Prostate gland (tissue), 2 donors: ENCODE measurements around the gene XXYLT1. TPM values are rescaled to one million over a fixed set of nuclear protein-coding genes. Genes with fewer than 3 reads are reported as not detected.

Experiments
- DNase-seq: peaks from one replicate; pipeline ENCODE4 v3.0.0-alpha.2; 2019; ENCODE audit warnings: low spot score
- H3K27ac ChIP-seq, 2 donors: fragments of 200-600 bp; sonication (generic); 2 replicates each; pipeline ENCODE4 v1.5.1; 2017 to 2019
- H3K27me3 ChIP-seq: fragments of 200-600 bp; sonication (generic); replicated peaks from 2 replicates; pipeline ENCODE4 v1.5.1; 2019; ENCODE audit not compliant: insufficient read depth
- H3K36me3 ChIP-seq, 2 donors: fragments of 200-600 bp; sonication (generic); 1 replicate in 1 of 2; 2 replicates in 1 of 2; pipeline versions ENCODE4 v1.5.1 to v1.8.1; 2017 to 2019
- H3K4me1 ChIP-seq: fragments of 200-600 bp; sonication (generic); replicated peaks from 2 replicates; pipeline ENCODE4 v1.5.1; 2019
- H3K4me3 ChIP-seq, 2 donors: fragments of 200-600 bp; sonication (generic); 2 replicates each; pipeline ENCODE4 v1.5.1; 2017 to 2019
- H3K9me3 ChIP-seq: fragments of 200-600 bp; sonication (generic); 2 replicates; pipeline ENCODE4 v1.5.1; 2017
- POLR2A ChIP-seq: fragments of 450-650 bp; IDR thresholded peaks from one replicate; pipeline ENCODE4 v1.6.1; 2016; ENCODE audit warnings: antibody characterized with exemption, mild to moderate bottlenecking
- POLR2AphosphoS5 ChIP-seq: sonication (generic); formaldehyde crosslinking; IDR thresholded peaks from one replicate; pipeline ENCODE4 v1.6.1; 2017; ENCODE audit warnings: antibody characterized with exemption
- WGBS: methylation state at CpG from one replicate; pipeline ENCODE4 v1.1.5; 2018; 5-methylcytosine and 5-hydroxymethylcytosine counted together
- intact Hi-C: fragments of 100-400 bp; cut with DNase I; formaldehyde crosslinking; loops from one replicate; pipeline ENCODE4 v1.14.2; 2022
- total RNA-seq, 2 donors: library from RNA; depleted of rRNA; stranded (reverse); fragments of >200 nt; gene quantifications; one replicate each; pipeline ENCODE4 v1.1.0, GENCODE V29; 2016
- TF ChIP-seq, protein P1 (sequence below), 4 experiments: fragments of 200-600 bp in 2 of 4; fragments of 450-650 bp in 2 of 4; sonication (generic) in 2 of 4; IDR thresholded peaks; 1 replicate in 3 of 4; 2 replicates in 1 of 4; pipeline ENCODE4 v1.5.1; 2016 to 2019; ENCODE audit warnings: antibody characterized with exemption in 4 of 4, mild to moderate bottlenecking in 2 of 4, moderate library complexity in 2 of 4

XXYLT1 gene
- total RNA-seq, 2 donors from 2014 or later = 14.9 to 22.7 TPM

DNA sequence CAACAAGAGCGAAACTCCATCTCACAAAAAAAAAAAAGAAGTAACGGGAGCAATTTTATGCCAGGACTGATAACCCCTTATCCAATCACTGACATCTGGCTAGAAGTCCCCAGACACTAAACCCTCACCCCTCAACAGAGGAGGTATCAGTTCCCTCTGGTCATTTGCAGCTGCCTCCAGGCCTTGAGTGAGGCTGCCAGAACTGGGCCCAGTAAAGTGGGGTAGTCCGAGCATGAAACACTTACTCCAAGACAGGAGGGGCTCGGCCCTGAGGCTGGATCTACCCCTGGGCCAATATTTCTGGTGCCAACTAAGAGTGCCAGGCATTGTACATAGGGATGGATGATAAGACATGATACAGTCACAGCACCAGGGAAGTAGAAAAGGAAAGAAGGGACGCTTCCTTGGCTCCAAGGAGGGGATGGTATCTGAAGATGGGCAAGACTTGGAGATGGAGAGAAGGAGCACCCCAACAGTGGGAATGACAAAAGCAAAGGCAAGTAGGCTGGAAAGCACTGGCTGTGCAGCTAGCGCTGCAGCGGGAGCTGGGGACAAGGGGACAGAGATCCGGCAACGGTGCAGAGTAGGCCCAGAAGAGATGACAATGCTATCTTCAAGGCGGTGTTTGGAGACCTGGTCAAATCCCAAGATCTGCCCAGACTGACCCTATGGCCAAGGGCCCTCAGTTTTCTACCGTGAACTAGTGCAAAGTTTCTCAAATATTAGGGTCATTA, 2.2 kb downstream of the XXYLT1 start:
- H3K9me3 ChIP-seq = no peaks in the 10 kb centered on the region
- no peaks in the 10 kb centered on the region for H3K27me3 ChIP-seq
- no peak overlapping the region for H3K4me3 ChIP-seq
- WGBS = 97% methylated on average over 11 of the region's 11 CpGs
- no peaks in the 10 kb centered on the region for H3K36me3 ChIP-seq
- peaks cover 6% of the 10 kb centered on the region for H3K4me1 ChIP-seq
- TF ChIP-seq, protein P1, sequence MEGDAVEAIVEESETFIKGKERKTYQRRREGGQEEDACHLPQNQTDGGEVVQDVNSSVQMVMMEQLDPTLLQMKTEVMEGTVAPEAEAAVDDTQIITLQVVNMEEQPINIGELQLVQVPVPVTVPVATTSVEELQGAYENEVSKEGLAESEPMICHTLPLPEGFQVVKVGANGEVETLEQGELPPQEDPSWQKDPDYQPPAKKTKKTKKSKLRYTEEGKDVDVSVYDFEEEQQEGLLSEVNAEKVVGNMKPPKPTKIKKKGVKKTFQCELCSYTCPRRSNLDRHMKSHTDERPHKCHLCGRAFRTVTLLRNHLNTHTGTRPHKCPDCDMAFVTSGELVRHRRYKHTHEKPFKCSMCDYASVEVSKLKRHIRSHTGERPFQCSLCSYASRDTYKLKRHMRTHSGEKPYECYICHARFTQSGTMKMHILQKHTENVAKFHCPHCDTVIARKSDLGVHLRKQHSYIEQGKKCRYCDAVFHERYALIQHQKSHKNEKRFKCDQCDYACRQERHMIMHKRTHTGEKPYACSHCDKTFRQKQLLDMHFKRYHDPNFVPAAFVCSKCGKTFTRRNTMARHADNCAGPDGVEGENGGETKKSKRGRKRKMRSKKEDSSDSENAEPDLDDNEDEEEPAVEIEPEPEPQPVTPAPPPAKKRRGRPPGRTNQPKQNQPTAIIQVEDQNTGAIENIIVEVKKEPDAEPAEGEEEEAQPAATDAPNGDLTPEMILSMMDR (IDR thresholded peaks at IDR 0.05) = no peak
- TF ChIP-seq POLR2AphosphoS5 (no peak), POLR2A (no peak)
- intact Hi-C loops = no loop called here
- H3K27ac ChIP-seq = no peak overlapping the region
- DNase-seq = no peak

DNA sequence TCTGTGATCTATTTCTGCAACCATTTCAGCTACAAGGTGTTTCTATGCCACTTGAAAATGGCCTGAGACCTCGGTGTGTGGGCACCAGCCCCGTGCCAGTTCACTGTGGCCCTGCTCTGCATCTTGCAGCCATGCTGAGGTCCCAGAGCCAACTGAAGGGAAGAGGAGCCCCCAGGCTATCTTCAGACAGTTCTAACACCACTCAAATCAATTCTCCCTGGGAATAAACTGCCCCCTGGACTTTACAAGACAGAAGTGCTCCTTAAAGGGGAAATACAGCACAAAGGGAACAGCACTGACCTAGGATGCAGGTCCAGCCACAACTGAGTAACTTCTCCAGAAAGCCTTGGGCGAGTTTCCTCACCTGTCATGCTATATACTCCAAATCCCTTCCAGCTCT, 3.9 kb downstream of the XXYLT1 start:
- no peak for DNase-seq
- intact Hi-C loops = no loop called here
- 80% methylated on average over 3 of the region's 3 CpGs for WGBS
- TF ChIP-seq POLR2AphosphoS5 (no peak), POLR2A (no peak)
- TF ChIP-seq, protein P1 (IDR thresholded peaks at IDR 0.05) = no peak
- no peak overlapping the region for H3K27ac ChIP-seq
- no peaks in the 10 kb centered on the region for H3K36me3 ChIP-seq
- peaks cover 6% of the 10 kb centered on the region for H3K4me1 ChIP-seq
- no peak overlapping the region for H3K4me3 ChIP-seq
- H3K27me3 ChIP-seq = no peaks in the 10 kb centered on the region
- no peaks in the 10 kb centered on the region for H3K9me3 ChIP-seq

DNA sequence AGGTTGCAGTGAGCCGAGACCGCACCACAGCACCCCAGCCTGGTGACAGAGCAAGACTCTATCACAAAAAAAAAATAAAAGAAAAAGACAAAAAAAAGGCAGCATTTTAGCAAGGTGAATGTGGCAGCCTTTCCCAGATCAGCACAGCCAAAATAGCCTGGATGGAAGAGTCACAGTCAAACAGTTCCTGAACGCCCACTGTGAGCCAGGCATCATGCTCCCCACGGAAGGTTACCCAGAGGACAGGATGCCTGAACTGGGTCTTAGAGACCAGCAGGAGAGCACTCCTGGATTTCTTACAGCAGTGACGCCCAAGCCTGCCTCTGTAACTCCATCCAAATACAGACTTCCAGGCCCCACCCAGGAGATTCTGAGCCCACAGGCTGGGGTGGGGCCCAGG, 4.5 kb downstream of the XXYLT1 start:
- Histone ChIP-seq H3K9me3 (no peaks in the 10 kb centered on the region), H3K36me3 (no peaks in the 10 kb centered on the region), H3K4me3 (no peak overlapping the region), H3K27ac (no peak overlapping the region), H3K27me3 (no peaks in the 10 kb centered on the region), H3K4me1 (peaks cover 6% of the 10 kb centered on the region)
- no peak for TF ChIP-seq POLR2AphosphoS5
- no peak for TF ChIP-seq POLR2A
- TF ChIP-seq, protein P1 (IDR thresholded peaks at IDR 0.05) = no peak
- intact Hi-C loops = no loop called here
- no peak for DNase-seq
- WGBS = 73% methylated on average over 5 of the region's 5 CpGs

DNA sequence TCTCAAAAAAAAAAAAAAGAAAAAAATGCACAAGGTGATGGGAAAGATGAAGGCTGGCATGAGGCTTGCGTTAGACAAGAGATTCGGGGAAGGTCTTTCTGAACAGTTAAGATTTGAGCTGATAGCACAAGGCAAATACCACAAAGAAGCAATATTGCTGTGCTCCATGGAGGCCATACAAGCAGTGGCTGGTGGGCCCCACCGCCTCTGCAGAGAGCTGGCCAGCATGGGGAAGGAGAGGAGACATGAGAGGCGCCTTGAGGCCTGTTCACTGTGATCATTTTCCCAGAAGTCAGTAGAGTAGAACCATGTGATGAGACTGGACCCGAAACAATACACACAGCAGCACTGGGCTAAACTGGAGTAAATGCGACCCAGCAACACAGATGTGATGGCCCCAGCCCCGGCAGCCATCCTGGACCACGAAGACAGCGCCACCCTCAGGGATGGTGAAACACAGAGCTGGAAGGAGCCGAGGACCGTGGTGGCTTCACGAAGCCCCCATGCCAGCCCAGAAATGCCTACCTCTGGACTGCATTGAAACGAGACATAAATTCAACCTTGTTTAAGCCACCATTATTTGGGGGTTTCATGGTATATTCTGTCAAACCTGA, 5.5 kb downstream of the XXYLT1 start:
- no peak for TF ChIP-seq POLR2A
- TF ChIP-seq, protein P1 (IDR thresholded peaks at IDR 0.05) = no peak
- no peak for TF ChIP-seq POLR2AphosphoS5
- intact Hi-C loops = no loop called here
- DNase-seq = no peak
- Histone ChIP-seq H3K9me3 (no peaks in the 10 kb centered on the region), H3K4me1 (peaks cover 6% of the 10 kb centered on the region), H3K27ac (no peak overlapping the region), H3K36me3 (no peaks in the 10 kb centered on the region), H3K27me3 (no peaks in the 10 kb centered on the region), H3K4me3 (no peak overlapping the region)
- 90% methylated on average over 13 of the region's 13 CpGs for WGBS
